ENCODE data around the gene ABCB7.

DNA sequence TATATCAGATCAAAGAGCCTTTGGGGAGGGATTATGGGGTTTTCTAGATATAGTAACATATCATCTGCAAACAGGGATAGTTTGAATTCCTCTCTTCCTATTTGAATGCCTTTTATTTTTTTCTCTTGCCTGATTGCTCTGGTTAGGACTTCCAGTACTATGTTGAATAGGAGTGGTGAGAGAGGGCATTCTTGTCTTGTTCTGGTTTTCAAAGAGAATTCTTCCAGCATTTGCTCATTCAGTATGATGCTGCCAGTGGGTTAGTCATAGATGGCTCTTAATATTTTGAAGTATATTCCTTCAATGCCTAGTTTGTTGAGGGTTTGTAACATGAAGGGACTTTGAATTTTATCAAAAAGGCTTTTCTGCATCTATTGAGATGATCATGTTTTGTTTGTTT is 25.6 kb upstream of the ABCB7 start:
- TF ChIP-seq, protein P1, sequence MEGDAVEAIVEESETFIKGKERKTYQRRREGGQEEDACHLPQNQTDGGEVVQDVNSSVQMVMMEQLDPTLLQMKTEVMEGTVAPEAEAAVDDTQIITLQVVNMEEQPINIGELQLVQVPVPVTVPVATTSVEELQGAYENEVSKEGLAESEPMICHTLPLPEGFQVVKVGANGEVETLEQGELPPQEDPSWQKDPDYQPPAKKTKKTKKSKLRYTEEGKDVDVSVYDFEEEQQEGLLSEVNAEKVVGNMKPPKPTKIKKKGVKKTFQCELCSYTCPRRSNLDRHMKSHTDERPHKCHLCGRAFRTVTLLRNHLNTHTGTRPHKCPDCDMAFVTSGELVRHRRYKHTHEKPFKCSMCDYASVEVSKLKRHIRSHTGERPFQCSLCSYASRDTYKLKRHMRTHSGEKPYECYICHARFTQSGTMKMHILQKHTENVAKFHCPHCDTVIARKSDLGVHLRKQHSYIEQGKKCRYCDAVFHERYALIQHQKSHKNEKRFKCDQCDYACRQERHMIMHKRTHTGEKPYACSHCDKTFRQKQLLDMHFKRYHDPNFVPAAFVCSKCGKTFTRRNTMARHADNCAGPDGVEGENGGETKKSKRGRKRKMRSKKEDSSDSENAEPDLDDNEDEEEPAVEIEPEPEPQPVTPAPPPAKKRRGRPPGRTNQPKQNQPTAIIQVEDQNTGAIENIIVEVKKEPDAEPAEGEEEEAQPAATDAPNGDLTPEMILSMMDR (IDR thresholded peaks at IDR 0.05 in 4 of 5, conservative IDR thresholded peaks at IDR 0.05 in 1 of 5): no peak
- no peak for TF ChIP-seq POLR2A (IDR thresholded peaks at IDR 0.05)
